WTC11 (cell line): Measurements from ENCODE around the gene BRSK1. TPM values are rescaled to one million over a fixed set of nuclear protein-coding genes. Genes with fewer than 3 reads are reported as not detected.

ENCODE experiments used
- ATAC-seq: fragments of 200-7000 bp; cut with Tn5 transposase; 2 replicates; pipeline ENCODE4 v1.10.0; 2021; ENCODE audit warnings: mild to moderate bottlenecking, moderate library complexity
- CTCF ChIA-PET: fragments of 300-600 bp; sonication (Branson Sonifier 250); formaldehyde crosslinking; loops from one replicate; lab custom pipeline; 2021; ENCODE audit warnings: antibody characterized with exemption; lab: Charles Lee
- POLR2A ChIA-PET: fragments of 350-600 bp; sonication (Branson Sonifier 250); formaldehyde crosslinking; loops from one replicate; lab custom pipeline; 2021; ENCODE audit warnings: antibody characterized with exemption; lab: Charles Lee
- DNase-seq: peaks from one replicate; pipeline ENCODE4 v3.0.0; 2021; ENCODE audit warnings: low spot score
- H3K27ac Mint-ChIP-seq: 2 replicates; pipeline ENCODE4 v1.8.0; 2021; ENCODE audit warnings: mixed read lengths
- H3K27me3 Mint-ChIP-seq: 2 replicates; pipeline ENCODE4 v1.8.0; 2021; ENCODE audit warnings: low read depth, mild to moderate bottlenecking, moderate library complexity, mixed read lengths
- H3K36me3 Mint-ChIP-seq: 2 replicates; pipeline ENCODE4 v1.8.0; 2021; ENCODE audit warnings: mixed read lengths
- H3K4me1 Mint-ChIP-seq: 2 replicates; pipeline ENCODE4 v1.8.0; 2022; ENCODE audit warnings: mixed read lengths
- H3K4me3 Mint-ChIP-seq: 2 replicates; pipeline ENCODE4 v1.8.0; 2021; ENCODE audit warnings: mild to moderate bottlenecking, moderate library complexity, mixed read lengths
- H3K9me3 Mint-ChIP-seq: 2 replicates; pipeline ENCODE4 v1.8.0; 2021; ENCODE audit warnings: mixed read lengths
- CDX4 ChIP-seq: fragments of 250-450 bp; sonication (Bioruptor Pico); IDR thresholded peaks from 2 replicates; pipeline ENCODE4 v1.9.0; 2021; ENCODE audit warnings: moderate library complexity, mild to moderate bottlenecking, inconsistent platforms, borderline replicate concordance
- ERG ChIP-seq: fragments of 250-450 bp; sonication (Bioruptor Pico); IDR thresholded peaks from 2 replicates; pipeline ENCODE4 v1.8.0; 2021; ENCODE audit warnings: mild to moderate bottlenecking
- ESRRA ChIP-seq: sonication (generic); formaldehyde crosslinking; IDR thresholded peaks from 2 replicates; pipeline ENCODE4 v1.8.1; 2022; ENCODE audit warnings: mild to moderate bottlenecking, missing genetic modification reagents, borderline replicate concordance
- FOXJ3 ChIP-seq: sonication (generic); formaldehyde crosslinking; IDR thresholded peaks from 2 replicates; pipeline ENCODE4 v1.9.0; 2021; ENCODE audit warnings: missing genetic modification reagents, mild to moderate bottlenecking, borderline replicate concordance
- IRF1 ChIP-seq: sonication (generic); formaldehyde crosslinking; IDR thresholded peaks from 2 replicates; pipeline ENCODE4 v1.8.0; 2023; ENCODE audit warnings: missing genetic modification reagents
- IRF2 ChIP-seq: sonication (generic); formaldehyde crosslinking; IDR thresholded peaks from 2 replicates; pipeline ENCODE4 v1.8.0; 2022; ENCODE audit warnings: low read depth, missing genetic modification reagents, borderline replicate concordance
- JAZF1 ChIP-seq: fragments of 250-450 bp; sonication (Bioruptor Pico); IDR thresholded peaks from 2 replicates; pipeline ENCODE4 v1.9.0; 2021; ENCODE audit warnings: moderate library complexity, mild to moderate bottlenecking, inconsistent platforms
- JUN ChIP-seq: sonication (generic); formaldehyde crosslinking; IDR thresholded peaks from 2 replicates; pipeline ENCODE4 v1.8.0; 2023; ENCODE audit warnings: mild to moderate bottlenecking, missing genetic modification reagents
- KAT7 ChIP-seq: sonication (generic); formaldehyde crosslinking; IDR thresholded peaks from 2 replicates; pipeline ENCODE4 v1.8.1; 2023; ENCODE audit warnings: missing genetic modification reagents, mild to moderate bottlenecking, borderline replicate concordance
- MXD4 ChIP-seq: fragments of 250-450 bp; sonication (Bioruptor Pico); IDR thresholded peaks from 2 replicates; pipeline ENCODE4 v1.8.0; 2021; ENCODE audit warnings: mild to moderate bottlenecking, moderate library complexity, borderline replicate concordance
- PREB ChIP-seq: sonication (generic); formaldehyde crosslinking; IDR thresholded peaks from 2 replicates; pipeline ENCODE4 v1.8.1; 2022; ENCODE audit warnings: mild to moderate bottlenecking, missing genetic modification reagents, moderate library complexity, borderline replicate concordance
- SP1 ChIP-seq: sonication (generic); formaldehyde crosslinking; conservative IDR thresholded peaks from 2 replicates; pipeline ENCODE4 v1.8.1; 2022; ENCODE audit warnings: missing genetic modification reagents
- TEAD1 ChIP-seq: sonication (generic); formaldehyde crosslinking; IDR thresholded peaks from 2 replicates; pipeline ENCODE4 v1.8.0; 2022; ENCODE audit warnings: mild to moderate bottlenecking, missing genetic modification reagents
- TP53 ChIP-seq: sonication (generic); formaldehyde crosslinking; IDR thresholded peaks from 2 replicates; pipeline ENCODE4 v1.8.1; 2023; ENCODE audit warnings: mild to moderate bottlenecking, missing genetic modification reagents
- USF1 ChIP-seq: sonication (generic); formaldehyde crosslinking; IDR thresholded peaks from 2 replicates; pipeline ENCODE4 v1.8.0; 2022; ENCODE audit warnings: mild to moderate bottlenecking, missing genetic modification reagents
- ZNF281 ChIP-seq: sonication (generic); formaldehyde crosslinking; IDR thresholded peaks from 2 replicates; pipeline ENCODE4 v1.8.0; 2023; ENCODE audit warnings: mild to moderate bottlenecking, missing genetic modification reagents
- ZNF317 ChIP-seq: sonication (generic); formaldehyde crosslinking; IDR thresholded peaks from 2 replicates; pipeline ENCODE4 v1.8.1; 2023; ENCODE audit warnings: low read depth, mild to moderate bottlenecking, moderate library complexity, missing genetic modification reagents, borderline replicate concordance
- ZNF416 ChIP-seq: fragments of 250-450 bp; sonication (Bioruptor Pico); IDR thresholded peaks from 2 replicates; pipeline ENCODE4 v1.9.0; 2021; ENCODE audit warnings: mild to moderate bottlenecking, inconsistent platforms
- ZNF423 ChIP-seq: fragments of 250-450 bp; sonication (Bioruptor Pico); IDR thresholded peaks from 2 replicates; pipeline ENCODE4 v2.1.2; 2022; ENCODE audit warnings: mild to moderate bottlenecking, moderate library complexity
- ZNF512 ChIP-seq: sonication (generic); formaldehyde crosslinking; IDR thresholded peaks from 2 replicates; pipeline ENCODE4 v1.8.1; 2022; ENCODE audit warnings: missing genetic modification reagents, borderline replicate concordance
- ZNF532 ChIP-seq: fragments of 250-450 bp; sonication (Bioruptor Pico); IDR thresholded peaks from 2 replicates; pipeline ENCODE4 v1.9.0; 2021; ENCODE audit warnings: mild to moderate bottlenecking, borderline replicate concordance
- total RNA-seq: library from RNA; stranded (reverse); gene quantifications from 3 replicates; pipeline ENCODE4 v1.2.3, GENCODE V29; 2021

Gene BRSK1
- total RNA-seq, 1 experiment from 2014 or later = 52.4 TPM

- Mint-ChIP-seq H3K4me3 (no peak overlapping the region), H3K27me3 (no peaks in the 10 kb centered on the region), H3K9me3 (no peaks in the 10 kb centered on the region), H3K27ac (no peak overlapping the region; the same call in 1 of the 2 replicates), H3K4me1 (no peaks in the 10 kb centered on the region), H3K36me3 (peaks cover 53% of the 10 kb centered on the region)
- ChIA-PET CTCF (no interaction called here), POLR2A (no interaction called here)
- no peak for TF ChIP-seq CDX4 (CRISPR knock-in tag)
- no peak for TF ChIP-seq KAT7 (CRISPR knock-in tag)
- no peak for TF ChIP-seq PREB (CRISPR knock-in tag)
- TF ChIP-seq IRF1 (CRISPR knock-in tag) = no peak
- TF ChIP-seq IRF2 (CRISPR knock-in tag) = no peak
- no peak for TF ChIP-seq ERG (CRISPR knock-in tag)
- TF ChIP-seq ZNF281 (CRISPR knock-in tag) = no peak
- ATAC-seq (no peak), DNase-seq (no peak)
Observed at GRCh38 chr19:55239004-55239403, 44.8 kb upstream of the BRSK1 start.

- H3K27me3 Mint-ChIP-seq = no peaks in the 10 kb centered on the region
- H3K4me1 Mint-ChIP-seq = no peaks in the 10 kb centered on the region
- DNase-seq = no peak
- no peak overlapping the region for H3K27ac Mint-ChIP-seq
- POLR2A ChIA-PET = no interaction called here
- H3K36me3 Mint-ChIP-seq = peaks cover 51% of the 10 kb centered on the region
- CTCF ChIA-PET = no interaction called here
- no peak overlapping the region for H3K4me3 Mint-ChIP-seq
- no peak for ATAC-seq
- H3K9me3 Mint-ChIP-seq = no peaks in the 10 kb centered on the region
- no peak for TF ChIP-seq USF1 (CRISPR knock-in tag)
- no peak for TF ChIP-seq TEAD1 (CRISPR knock-in tag)
- TF ChIP-seq IRF1 (CRISPR knock-in tag) = no peak
- TF ChIP-seq ZNF512 = no peak
- TF ChIP-seq JUN (CRISPR knock-in tag) = no peak
- TF ChIP-seq JAZF1 (CRISPR knock-in tag) = no peak
- TF ChIP-seq ZNF416 (CRISPR knock-in tag) = no peak
- TF ChIP-seq SP1 = no peak
- no peak for TF ChIP-seq FOXJ3 (CRISPR knock-in tag)
- no peak for TF ChIP-seq ZNF423
- no peak for TF ChIP-seq MXD4 (CRISPR knock-in tag)
- no peak for TF ChIP-seq ZNF532 (CRISPR knock-in tag)
- no peak for TF ChIP-seq ESRRA
- TF ChIP-seq TP53 = no peak
- TF ChIP-seq ZNF317 = no peak
Observed at GRCh38 chr19:55240713-55241020, 43.1 kb upstream of the BRSK1 start.
